BJ (cell line): ENCODE data around the gene RO60. TPM values are rescaled to one million over a fixed set of nuclear protein-coding genes. Genes with fewer than 3 reads are reported as not detected.
A peak's percentile ranks its signal among the peaks of the same experiment; 100 is the strongest.

Experiments
- CTCF ChIA-PET: fragments of 350-600 bp; formaldehyde crosslinking; extraction: SDS; loops from one replicate; lab custom pipeline; 2021; ENCODE audit warnings: antibody characterized with exemption, inconsistent platforms; lab: Yijun Ruan, JAX
- POLR2A ChIA-PET: fragments of 300-600 bp; sonication (Branson Sonifier 250); formaldehyde crosslinking; extraction: SDS; loops from one replicate; lab custom pipeline; 2021; ENCODE audit warnings: antibody characterized with exemption; lab: Charles Lee
- DNase-seq: peaks from one replicate; pipeline ENCODE4 v3.0.0-alpha.2; 2011; ENCODE audit warnings: low read depth
- H3K27me3 ChIP-seq: 2 replicates; pipeline ENCODE4 v1.6.0; 2011; ENCODE audit warnings: low read length; ENCODE audit not compliant: control insufficient read depth, insufficient read depth
- H3K36me3 ChIP-seq: 2 replicates; pipeline ENCODE4 v1.5.1; 2011; ENCODE audit warnings: low read length; ENCODE audit not compliant: control insufficient read depth, insufficient read depth
- H3K4me3 ChIP-seq: 2 replicates; pipeline ENCODE4 v1.5.1; 2011; ENCODE audit warnings: low read depth, mild to moderate bottlenecking, control low read depth, low read length
- polyA plus RNA-seq: library from polyadenylated mRNA; depleted of rRNA; stranded (reverse); fragments of >200 nt; gene quantifications from 2 replicates; pipeline ENCODE4 v1.2.3, GENCODE V29; 2011
- TF ChIP-seq, protein P1 (sequence below): IDR thresholded peaks from 2 replicates; pipeline ENCODE4 v1.5.1; 2011; ENCODE audit warnings: low read depth, mild to moderate bottlenecking, control low read depth, inconsistent platforms, low read length, moderate library complexity; ENCODE audit not compliant: insufficient read depth

The RO60 gene
- polyA plus RNA-seq, 1 experiment: 21.0 TPM

DNA sequence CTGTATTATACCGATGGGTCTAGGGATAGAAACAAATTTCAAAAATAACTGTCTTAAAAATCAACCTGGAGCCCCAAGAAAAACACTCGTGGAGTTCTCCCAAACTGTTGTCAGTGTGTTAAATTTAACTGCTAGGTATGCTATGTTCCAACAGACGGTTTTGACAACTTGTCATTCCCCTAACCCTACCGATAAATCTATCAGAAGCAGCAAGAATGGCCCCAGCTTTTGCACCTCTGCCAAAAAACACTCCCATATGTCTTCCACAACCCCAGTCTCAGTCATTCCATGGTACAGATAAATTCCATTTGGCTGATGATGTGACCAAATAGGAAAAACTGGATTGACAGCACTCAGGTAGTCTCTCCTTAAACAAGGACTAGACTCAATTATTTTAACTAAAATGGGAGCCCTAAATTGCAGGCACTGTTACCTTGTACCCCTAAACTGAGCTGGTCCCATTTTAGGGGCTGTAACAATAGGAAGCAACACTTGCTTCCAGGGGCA is 5.2 kb upstream of the RO60 start:
- Histone ChIP-seq H3K36me3 (peaks cover under 1% of the 10 kb centered on the region), H3K27me3 (no peaks in the 10 kb centered on the region), H3K4me3 (no peak overlapping the region)
- no peak for DNase-seq
- CTCF ChIA-PET: no interaction called here
- TF ChIP-seq, protein P1, sequence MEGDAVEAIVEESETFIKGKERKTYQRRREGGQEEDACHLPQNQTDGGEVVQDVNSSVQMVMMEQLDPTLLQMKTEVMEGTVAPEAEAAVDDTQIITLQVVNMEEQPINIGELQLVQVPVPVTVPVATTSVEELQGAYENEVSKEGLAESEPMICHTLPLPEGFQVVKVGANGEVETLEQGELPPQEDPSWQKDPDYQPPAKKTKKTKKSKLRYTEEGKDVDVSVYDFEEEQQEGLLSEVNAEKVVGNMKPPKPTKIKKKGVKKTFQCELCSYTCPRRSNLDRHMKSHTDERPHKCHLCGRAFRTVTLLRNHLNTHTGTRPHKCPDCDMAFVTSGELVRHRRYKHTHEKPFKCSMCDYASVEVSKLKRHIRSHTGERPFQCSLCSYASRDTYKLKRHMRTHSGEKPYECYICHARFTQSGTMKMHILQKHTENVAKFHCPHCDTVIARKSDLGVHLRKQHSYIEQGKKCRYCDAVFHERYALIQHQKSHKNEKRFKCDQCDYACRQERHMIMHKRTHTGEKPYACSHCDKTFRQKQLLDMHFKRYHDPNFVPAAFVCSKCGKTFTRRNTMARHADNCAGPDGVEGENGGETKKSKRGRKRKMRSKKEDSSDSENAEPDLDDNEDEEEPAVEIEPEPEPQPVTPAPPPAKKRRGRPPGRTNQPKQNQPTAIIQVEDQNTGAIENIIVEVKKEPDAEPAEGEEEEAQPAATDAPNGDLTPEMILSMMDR: no peak
- POLR2A ChIA-PET: no interaction called here

DNA sequence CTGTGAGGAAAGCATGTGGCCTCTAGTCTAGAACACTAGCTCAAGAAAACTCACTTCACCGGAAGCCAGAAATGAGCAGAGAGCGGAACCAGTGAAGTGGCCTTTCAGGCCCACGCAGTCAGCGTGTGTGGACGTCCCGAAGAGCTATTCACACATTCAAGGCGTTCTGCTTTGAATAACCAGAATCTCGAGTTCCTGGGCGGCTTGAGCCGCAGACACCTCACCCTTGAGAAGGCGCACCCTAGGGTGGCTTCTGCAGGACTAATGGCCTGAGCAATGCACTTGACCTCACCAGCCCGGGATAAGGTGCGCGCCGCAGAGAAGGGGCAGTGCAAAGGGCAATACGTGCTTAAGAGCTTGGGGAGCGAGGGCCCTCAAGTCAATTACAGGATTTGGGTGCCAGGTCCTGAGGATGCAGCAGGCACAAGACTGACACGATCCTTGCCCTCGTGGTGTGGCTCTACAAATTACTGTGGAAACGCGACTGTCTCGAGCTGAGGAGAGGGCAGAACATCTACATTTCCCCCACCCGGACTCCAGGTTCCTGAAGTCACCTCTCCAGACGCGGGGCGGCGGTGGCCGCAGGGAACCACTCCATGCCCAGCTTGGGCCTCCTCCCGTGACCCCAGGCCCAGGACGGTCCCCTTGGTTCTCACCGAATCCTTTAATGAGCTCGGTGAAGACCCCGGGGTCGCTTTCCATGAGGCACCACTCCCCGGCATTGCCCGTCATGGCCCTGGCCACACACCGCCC is 707 bp upstream of the RO60 start:
- CTCF ChIA-PET: interaction anchor here (0.7 to 2.1 kb wide), 7 partner anchors 10 to 584 kb away, joined by 3 to 6 read pairs (median 3); no protein-coding TSS in a partner anchor
- TF ChIP-seq, protein P1: no peak
- DNase-seq: no peak
- H3K27me3 ChIP-seq: no peaks in the 10 kb centered on the region
- peak overlapping the region; percentile 72 for H3K4me3 ChIP-seq
- POLR2A ChIA-PET: interaction anchor here (0.5 to 0.6 kb wide), 2 partner anchors 47 to 126 kb away, joined by 3 to 7 read pairs; partner anchors contain the start of gene GLRX2
- no peaks in the 10 kb centered on the region for H3K36me3 ChIP-seq

DNA sequence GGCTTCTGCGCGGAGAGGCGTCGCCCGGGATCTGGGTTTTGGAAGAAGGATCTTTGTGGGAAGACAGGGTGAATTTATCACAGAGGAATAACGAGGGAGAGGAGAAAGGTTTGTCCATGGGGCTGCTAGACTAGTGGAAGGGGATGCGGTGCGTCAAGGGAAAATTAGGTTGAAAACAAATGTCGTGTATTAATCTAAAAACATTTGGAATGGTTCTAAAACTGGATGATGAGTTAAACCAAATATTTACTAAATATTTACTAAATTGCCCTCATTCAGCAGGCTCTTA is 647 bp downstream of the RO60 start:
- CTCF ChIA-PET: no interaction called here
- Histone ChIP-seq H3K27me3 (no peaks in the 10 kb centered on the region), H3K36me3 (no peaks in the 10 kb centered on the region), H3K4me3 (peak overlapping the region; percentile 72)
- TF ChIP-seq, protein P1: no peak
- POLR2A ChIA-PET: no interaction called here
- no peak for DNase-seq

DNA sequence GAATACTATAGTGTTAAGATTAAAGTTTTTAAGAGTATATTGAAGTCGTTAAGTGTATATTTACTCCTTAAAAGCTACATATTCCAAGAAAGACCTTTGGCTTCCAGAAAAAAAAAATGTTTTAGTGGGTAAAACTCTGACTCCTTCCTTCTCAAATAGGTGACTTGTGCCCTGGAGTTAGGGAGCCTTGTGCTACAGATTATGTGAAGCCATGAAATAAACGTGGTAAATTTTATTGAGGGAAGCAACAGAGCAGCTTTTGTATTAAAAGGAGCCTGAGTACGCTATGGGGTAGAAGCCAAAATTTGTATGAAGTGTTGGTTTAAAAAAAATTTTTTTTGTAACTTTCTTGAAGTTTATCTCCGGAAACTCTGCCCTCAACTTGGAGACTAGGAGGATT is 994 bp downstream of the RO60 start:
- no peaks in the 10 kb centered on the region for H3K36me3 ChIP-seq
- ChIA-PET CTCF (no interaction called here), POLR2A (no interaction called here)
- H3K4me3 ChIP-seq: peak overlapping the region; percentile 72
- no peaks in the 10 kb centered on the region for H3K27me3 ChIP-seq
- no peak for DNase-seq
- TF ChIP-seq, protein P1: no peak

DNA sequence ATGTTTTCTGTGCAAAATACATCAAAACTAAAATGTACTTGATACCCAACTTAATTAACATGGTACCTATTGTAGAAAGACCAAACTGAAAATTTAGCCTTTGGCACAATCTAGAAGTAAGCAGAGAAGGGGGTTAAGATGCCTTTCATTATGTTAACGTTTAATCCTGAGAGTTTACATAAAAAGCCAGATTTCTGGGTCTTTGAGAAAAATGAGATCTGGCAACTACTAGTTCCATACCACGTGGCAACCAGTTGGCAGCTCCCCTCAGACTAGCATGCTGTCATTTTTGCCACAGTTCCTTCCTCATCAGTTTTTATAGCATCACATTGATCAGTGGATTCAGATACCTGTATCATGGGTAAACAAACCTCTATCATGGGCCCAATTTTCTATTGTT is 1.5 kb downstream of the RO60 start:
- TF ChIP-seq, protein P1: no peak
- POLR2A ChIA-PET: no interaction called here
- no peaks in the 10 kb centered on the region for H3K36me3 ChIP-seq
- no peaks in the 10 kb centered on the region for H3K27me3 ChIP-seq
- peak overlapping the region; percentile 72 for H3K4me3 ChIP-seq
- CTCF ChIA-PET: no interaction called here
- DNase-seq: no peak
